Activated naive CD4-positive, alpha-beta T cell treated with anti-CD3 and anti-CD28 coated beads, Interleukin-2, amount 50 U/mL, for 16 hours (primary cell): ENCODE measurements around the gene KCNH4.

Experiments used
- DNase-seq: peaks from one replicate; pipeline ENCODE4 v3.0.0-alpha.2; 2020

The KCNH4 gene

DNA sequence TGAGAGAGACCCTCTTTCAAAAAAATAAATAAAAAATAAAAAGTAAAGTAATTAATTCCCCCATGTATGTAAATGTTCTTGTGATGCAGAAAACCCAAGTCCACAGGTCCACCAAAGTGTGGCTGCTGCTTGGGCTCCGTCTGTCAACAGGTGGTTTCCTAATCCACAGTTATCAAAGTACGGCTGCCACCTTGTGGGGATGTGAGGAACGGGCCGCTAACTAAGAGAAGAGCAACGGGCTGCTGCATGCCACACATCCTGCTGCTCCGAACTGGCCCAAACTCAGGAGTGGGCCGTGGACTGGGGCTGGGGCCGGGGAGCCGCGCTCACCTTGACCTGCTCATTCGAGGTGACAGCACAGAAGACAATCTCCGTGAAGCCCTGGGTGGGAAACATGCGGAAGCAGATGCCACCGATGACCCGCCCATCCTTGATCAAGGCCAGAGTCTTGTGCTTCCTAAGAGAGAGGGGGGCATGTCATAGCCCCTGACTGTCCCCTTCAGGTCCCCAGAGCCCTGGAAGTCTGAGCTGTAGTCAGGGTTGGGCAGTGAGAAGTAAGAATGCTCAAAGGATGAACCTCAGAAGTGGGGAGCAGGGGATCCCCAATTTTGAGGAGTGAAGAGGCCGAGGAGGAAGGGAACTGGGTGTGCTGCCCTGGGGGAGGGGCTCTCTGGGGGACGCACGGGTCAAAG is 64.1 kb downstream of the KCNH4 start:
- DNase-seq: peak; percentile 84

DNA sequence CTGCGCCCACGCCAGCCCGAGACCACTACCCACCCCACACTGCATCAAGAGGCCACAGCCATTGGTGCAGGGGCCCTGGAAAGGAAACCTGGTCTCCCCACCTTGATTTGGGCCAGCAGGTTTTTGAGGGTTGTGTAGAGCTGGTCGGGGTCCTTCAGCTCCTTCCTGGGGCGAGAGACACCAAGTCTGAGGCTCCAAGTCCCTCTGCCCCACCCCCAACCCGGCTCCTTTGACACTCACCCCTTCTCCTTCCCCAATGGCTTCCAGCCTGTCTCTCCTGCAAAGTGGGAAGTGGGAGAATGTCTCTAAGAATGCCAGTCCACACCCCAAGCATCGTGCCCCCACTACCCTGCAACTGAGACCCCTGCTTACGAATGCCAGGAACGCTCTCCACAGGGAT is 66.8 kb downstream of the KCNH4 start:
- no peak for DNase-seq

DNA sequence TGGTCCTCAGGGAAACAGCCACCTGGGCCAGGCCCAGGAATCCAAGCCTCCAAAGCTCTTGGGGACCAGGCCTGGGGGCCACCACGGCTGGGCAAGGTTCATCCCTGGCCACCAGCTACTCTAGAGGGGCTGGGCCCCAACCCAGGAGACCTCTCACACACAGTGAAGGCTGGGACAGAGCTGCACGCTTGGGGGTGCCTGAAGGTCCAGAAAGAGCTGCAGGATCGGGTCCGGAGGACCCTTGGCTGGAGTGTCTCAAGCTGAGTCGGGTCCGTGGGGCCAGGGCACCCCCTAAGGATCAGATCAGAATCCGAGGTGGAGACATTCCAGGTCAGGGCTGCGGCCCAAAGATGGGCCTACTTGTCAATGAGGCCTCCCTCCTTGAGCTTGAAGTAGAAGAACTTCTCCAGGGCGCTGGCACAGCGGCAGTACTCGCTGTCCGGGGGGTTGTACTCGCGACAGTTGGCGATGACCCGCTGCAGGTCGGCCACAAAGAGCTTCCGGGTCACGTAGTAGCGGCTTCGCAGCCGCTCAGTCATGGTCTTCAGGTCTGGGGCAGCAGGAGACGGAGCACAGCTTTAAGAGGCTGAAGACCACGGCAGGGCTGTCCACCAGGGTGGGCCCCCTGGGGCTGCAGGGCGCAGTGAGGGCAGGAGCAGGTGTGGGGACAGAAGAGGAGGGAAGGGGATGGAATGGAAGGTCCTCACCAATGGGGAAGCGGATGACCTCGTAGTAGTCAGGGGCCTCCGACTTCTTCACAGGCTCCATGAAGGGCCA is 67.5 kb downstream of the KCNH4 start:
- no peak for DNase-seq

DNA sequence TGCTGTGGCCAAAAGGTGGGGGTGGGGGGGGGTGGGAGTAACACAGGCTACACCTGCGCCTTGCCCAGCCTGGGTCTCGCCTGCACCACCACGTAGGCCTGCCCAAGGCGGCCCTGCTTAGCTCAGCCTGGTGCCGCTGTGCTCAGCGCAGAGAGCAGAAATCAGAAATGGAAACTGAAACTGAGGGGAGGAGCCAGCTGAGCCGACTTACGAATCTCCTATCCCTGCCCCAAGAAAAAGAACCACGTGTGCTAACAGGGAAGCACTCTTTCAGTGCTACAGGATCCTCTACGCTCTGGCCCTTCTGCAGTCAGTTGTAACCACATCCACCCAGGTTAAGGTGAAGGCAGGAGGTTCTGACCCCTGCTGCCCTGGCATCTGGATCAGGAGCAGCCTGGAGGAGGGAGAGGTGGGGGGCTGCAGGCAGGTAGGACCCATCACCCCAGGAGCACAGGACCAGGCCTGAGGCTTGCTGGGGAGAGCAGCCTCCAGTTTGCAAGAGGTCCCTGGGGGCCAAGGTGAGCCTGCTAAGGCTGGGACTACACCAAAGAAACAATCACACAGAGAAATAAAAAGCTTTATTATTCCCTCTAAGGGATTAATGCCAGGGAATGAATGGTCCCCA is 68.3 kb downstream of the KCNH4 start, which contains the start of gene DHX58:
Gene DHX58, minus strand, starts transcription at position 163 of the 625 bp plus-strand sequence. CDS start 822 bp downstream, outside the sequence.
- peak; percentile 79 for DNase-seq

DNA sequence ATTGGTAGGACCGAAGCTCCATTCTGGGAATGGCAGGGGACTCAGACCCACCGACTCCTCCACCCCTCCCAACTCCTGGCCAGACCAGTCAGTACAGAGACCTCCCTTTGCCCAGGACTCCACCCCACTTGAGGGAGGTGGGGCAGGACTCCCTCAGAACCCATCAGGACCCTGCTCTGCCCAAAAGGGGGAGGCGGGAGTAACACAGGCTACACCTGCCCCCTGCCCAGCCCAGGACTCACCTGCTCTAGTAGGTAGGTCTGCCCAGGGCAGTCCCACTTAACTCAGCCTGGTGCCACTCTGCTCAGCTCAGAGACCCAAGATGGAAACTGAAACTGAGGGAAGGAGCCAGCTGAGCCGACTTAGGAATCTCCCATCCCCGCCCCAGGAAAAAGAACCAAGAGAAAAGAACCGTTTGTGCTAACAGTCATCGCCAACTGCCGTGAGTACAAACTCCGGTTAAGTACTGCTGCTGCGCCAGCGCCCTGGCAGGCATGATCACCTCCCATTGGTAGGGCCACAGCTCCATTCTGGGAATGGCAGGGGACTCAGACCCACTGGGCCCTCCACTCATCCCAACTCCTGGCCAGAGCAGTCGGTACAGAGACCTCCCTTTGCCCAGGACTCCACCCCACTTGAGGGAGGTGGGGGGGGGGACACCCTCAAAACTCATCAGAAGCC is 68.9 kb downstream of the KCNH4 start:
- peak; percentile 34 for DNase-seq

DNA sequence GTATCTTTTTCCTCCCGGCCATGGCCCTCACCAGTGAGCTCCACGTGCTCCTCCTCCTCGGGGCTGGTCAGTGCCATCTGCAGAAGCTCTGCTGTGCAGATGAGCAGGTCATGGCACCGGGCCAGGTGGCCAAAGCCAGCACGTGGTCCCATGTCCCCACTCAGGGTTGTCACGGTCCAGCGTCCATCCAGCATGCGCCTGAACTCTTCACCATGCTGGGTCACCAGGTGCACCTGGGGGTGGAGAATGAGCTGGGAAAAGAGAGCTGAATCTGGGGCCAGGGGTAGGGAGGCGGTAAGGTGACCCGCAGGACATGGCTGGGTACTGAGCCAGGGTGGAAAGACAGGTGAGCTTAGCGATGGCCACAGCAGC is 69.7 kb downstream of the KCNH4 start:
- DNase-seq: no peak

DNA sequence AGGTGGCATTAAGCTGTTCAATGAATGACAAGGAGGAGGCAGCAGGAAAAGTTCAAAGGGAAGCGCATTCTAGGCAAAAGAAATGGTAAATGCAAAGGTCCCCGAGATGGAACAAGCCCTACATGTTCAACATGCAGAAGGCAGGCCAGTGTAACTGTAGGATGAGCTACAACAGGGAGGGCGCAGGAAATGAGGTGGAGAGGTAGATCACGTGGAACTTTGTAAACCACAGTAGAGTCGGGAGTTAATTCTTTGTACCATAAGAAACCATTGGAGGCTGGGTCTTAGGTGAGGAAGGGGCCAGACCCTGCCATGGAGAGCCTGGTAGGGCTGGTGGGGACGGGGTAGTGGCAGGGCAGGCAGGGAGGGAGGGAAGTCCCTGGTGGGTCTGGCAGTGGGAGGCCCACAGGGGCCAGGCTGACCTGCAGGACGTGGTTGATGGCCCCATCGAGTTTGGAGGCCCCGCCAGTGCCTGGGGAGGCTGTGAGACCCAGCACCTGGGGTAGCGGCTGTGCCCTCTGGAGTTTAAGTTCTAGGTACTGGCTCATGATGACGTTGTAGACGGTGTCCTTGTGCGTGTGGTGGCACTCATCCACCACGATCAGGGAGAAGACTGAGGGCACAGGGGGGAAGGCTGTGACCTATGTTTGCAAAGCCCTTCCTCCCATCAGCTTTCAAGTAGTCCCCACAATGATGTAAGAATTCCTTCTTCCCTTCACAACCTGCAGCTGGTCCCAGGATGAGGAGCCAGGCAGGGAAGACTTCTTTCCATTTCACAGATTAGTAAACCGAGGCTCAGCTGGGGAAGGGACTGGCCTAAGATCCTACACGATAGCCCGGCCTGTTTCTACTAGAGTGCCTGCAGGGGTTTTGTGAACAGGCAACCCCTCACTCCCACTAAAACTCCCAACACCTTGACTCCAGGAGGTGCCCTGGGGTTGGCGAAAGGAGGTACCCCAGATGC is 70.4 kb downstream of the KCNH4 start:
- DNase-seq: no peak

DNA sequence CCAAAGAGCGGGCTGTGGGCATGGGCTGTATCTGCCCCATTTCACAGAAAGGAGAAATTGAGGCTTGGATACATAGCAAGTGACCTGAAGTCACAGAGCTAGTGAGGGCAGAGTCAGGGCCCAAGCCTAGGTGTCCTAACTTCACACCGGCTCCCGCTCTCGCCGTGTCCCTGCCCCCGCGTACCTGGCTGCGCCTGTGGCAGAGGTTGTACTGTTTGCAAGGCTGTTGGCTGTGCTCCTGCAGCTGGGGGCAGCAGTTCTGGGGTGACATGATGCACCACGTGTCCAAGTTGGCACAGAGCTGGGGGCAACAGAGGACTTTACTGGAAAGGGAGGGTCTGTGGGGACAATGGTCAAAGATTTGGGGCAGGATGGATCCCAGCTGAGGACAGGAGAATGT is 71.9 kb downstream of the KCNH4 start:
- DNase-seq: no peak

DNA sequence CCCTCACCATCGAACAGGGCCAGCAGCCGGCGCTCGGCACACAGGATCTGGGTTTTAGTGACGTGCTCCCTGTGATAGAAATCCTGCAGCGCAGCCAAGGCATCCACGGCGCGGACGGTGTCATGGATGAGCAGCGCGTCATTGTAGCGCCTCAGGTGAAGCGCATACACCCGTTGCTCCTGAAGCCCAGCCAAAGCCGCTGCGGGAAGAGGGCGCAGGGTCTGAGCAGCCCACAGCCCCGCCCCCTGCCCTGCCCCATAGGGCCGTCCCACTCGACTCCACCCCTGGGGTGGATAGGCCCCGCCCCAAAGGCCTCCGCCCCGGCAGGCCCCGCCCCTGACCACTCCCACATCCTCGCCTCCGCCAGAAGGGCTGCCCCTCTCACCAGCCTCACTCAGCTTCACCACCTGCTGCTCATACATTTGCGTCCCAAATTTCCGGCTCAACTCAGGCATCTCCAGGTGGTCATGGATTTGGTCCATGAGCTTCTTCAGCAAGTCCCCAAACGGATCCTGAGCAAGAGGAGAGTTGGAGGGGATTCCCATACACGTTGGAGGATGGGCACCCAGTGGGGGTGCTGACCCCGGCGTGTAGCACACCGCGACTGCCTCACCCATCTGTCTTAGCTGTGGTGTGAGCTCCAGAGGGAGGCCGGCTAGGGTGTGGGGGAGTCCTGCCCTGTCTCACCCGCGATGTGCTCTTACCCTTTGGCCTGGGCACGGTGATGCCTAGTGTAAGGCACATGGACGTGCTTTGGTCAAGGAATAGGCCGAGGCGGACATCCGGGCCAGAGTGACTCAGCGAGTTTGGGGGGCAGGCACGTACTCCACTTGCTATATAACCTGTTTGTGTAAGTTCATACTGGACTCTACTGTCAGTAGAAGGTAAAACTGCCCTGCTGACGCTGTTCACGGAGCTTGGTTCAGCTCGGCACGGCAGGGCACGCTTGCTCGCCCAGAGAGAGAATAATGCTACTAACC is 73.1 kb downstream of the KCNH4 start:
- peak; percentile 90 for DNase-seq

DNA sequence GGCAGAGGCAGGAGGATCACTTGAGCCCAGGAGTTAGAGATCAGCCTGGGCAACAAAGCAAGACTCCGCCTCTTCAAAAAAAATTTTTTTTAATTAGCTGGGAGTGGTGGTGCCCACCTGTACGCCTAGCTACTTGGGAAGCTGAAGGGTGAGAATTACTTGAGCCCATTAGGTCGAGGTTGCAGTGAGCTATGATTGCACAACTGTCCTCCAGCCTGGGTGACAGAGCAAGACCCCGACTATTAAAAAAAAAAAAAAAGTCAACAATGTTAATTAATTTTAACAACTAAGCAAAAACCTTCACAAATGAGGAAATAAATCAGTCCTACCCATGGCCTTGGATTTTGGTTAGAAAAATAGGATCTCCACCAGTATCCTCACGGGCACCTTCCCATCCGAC is 73.8 kb downstream of the KCNH4 start:
- DNase-seq: no peak
